Activated CD8-positive, alpha-beta memory T cell treated with anti-CD3 and anti-CD28 coated beads, Interleukin-2, amount 10 ng/mL, durations not matched to agents 7 days and 5 days (primary cell): ENCODE results near the gene NR3C2. TPM values are rescaled to one million over a fixed set of nuclear protein-coding genes. Genes with fewer than 3 reads are reported as not detected.

ENCODE experiments used
- ATAC-seq: fragments of 150-1000 bp; cut with Tn5 transposase; one replicate; pipeline ENCODE4 v1.10.0; 2021; ENCODE audit warnings: moderate library complexity
- CTCF ChIA-PET: fragments of 350-600 bp; sonication (Branson Sonifier 250); formaldehyde crosslinking; loops from one replicate; lab custom pipeline; 2021; ENCODE audit warnings: antibody characterized with exemption; lab: Charles Lee
- DNase-seq: peaks from one replicate; pipeline ENCODE4 v3.0.0-alpha.2; 2020
- H3K27ac Mint-ChIP-seq: one replicate; pipeline ENCODE4 v1.8.0; 2021; ENCODE audit warnings: mild to moderate bottlenecking, mixed read lengths
- H3K27me3 Mint-ChIP-seq: one replicate; pipeline ENCODE4 v1.8.0; 2021; ENCODE audit warnings: mixed read lengths
- H3K36me3 Mint-ChIP-seq: one replicate; pipeline ENCODE4 v1.8.0; 2021; ENCODE audit warnings: mild to moderate bottlenecking, mixed read lengths
- H3K4me1 Mint-ChIP-seq: one replicate; pipeline ENCODE4 v1.8.0; 2021; ENCODE audit warnings: mixed read lengths
- H3K4me3 Mint-ChIP-seq: one replicate; pipeline ENCODE4 v1.8.0; 2021; ENCODE audit warnings: mild to moderate bottlenecking, moderate library complexity, mixed read lengths
- H3K9me3 Mint-ChIP-seq: one replicate; pipeline ENCODE4 v1.8.0; 2022; ENCODE audit warnings: low read depth, mixed read lengths
- total RNA-seq, 2 experiments: library from RNA; stranded (reverse); gene quantifications; one replicate each; pipeline ENCODE4 v1.2.3, GENCODE V29; 2021

NR3C2 gene
- total RNA-seq, 2 experiments from 2014 or later = 2.2 to 9.0 TPM

DNA sequence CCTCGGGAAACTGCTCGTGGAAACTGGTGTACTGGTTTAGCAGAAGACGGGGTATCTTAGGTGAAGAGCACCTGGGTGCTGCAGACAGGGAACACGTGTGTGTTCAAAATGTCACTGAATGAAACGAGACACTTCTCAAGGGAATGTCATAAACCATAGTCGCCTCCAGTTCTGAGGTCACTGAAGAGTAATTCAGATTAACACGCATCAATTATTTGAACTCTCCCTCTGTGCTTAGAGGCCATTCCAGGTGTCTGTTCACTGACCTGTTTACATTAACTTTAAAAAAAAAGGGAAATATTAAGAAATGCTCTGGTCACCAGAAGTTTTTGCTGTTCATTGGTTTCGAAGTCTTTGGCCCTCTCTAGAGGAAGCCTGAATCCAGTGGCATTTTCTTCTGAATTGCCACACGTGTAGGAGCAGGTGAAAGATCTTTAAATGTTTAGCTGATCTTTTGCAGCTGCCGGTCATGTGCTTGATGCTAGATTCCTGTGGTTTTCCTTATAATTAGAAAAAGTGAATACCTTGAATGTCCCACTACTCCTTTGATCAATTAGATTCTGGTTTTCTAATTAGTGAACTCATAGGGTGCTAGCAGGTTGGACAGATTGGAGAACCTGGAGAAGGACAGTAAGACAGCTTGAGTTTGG lies 379.8 kb downstream of the NR3C2 start:
- Mint-ChIP-seq H3K36me3 (peaks cover 4% of the 10 kb centered on the region), H3K27ac (no peak overlapping the region), H3K9me3 (no peaks in the 10 kb centered on the region), H3K4me3 (no peak overlapping the region), H3K4me1 (peaks cover 40% of the 10 kb centered on the region), H3K27me3 (no peaks in the 10 kb centered on the region)
- DNase-seq (no peak), ATAC-seq (no peak)
- CTCF ChIA-PET = no interaction called here

- ATAC-seq (no peak), DNase-seq (no peak)
- CTCF ChIA-PET = no interaction called here
- H3K36me3 Mint-ChIP-seq = peaks cover 4% of the 10 kb centered on the region
- no peak overlapping the region for H3K27ac Mint-ChIP-seq
- H3K4me1 Mint-ChIP-seq = peaks cover 46% of the 10 kb centered on the region
- H3K9me3 Mint-ChIP-seq = no peaks in the 10 kb centered on the region
- no peak overlapping the region for H3K4me3 Mint-ChIP-seq
- H3K27me3 Mint-ChIP-seq = no peaks in the 10 kb centered on the region
These were observed 380.4 kb downstream of the NR3C2 start for GRCh38 chr4:148061795-148062194.

DNA sequence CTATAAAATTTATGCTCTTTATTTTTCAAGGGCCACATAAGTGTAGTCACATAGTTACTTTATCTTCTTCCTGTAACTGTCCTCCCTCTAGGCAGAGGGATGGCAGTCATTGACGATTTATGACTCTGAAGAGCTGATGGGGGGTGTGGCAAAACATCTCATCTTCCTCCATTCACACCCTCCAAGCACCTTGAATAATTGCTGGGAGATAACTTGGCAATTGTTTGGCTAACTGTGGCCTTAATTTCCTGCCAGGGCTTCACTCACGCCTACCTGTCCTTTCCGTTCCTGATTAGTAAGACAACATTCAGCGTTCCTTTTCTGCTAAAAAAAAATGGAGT lies 381.1 kb downstream of the NR3C2 start:
- ATAC-seq (peak; percentile 13), DNase-seq (no peak)
- Mint-ChIP-seq H3K9me3 (no peaks in the 10 kb centered on the region), H3K4me3 (peak overlapping the region; percentile 72), H3K4me1 (peaks cover 52% of the 10 kb centered on the region), H3K27me3 (no peaks in the 10 kb centered on the region), H3K27ac (peak overlapping the region; percentile 88), H3K36me3 (peaks cover 4% of the 10 kb centered on the region)
- CTCF ChIA-PET = no interaction called here

DNA sequence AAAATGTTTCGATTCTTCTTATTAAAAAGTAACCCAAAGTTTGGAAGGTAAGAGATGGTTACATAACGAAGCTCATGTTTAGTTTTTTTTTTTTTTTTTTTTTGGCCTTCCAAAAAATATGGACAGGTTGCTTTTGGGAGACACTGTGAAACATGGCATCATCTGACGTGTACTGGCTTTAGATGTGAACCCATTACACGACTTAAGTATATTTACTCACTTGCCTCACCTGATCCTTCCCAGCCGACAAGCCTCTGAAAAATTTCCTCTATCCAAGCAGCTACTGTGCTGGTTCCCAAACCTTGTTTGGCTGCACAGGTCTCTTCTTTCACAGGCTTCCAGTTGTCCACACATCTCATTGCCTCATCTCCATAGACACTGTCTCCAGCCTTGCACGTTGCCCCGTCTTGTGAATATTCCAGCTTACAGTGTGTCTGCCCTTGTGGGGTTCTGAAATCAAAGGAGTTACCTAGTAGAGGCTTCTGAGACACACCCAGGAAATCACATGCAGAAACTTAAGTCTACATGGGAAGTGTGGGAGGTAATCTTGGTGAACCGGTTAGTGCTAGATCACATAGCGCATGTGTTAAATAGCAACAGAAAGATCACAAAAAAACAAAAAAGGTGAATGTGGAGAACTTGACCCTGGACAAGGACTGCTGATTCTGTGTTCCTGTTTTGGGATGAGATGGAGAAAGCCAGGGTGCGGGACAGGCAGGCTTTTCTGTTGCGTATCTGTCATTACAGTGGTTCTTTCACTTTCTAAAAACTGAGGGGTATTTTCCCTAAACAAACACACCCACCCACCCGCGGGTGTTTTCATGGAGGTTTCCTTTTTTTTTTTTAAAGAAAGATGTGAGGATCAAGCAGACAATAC lies 381.7 kb downstream of the NR3C2 start:
- Mint-ChIP-seq H3K4me1 (peaks cover 58% of the 10 kb centered on the region), H3K27ac (peak overlapping the region; percentile 88), H3K27me3 (no peaks in the 10 kb centered on the region), H3K36me3 (peaks cover 4% of the 10 kb centered on the region), H3K9me3 (no peaks in the 10 kb centered on the region), H3K4me3 (peak overlapping the region; percentile 72)
- CTCF ChIA-PET = interaction anchor here (0.6 to 1.4 kb wide), 2 partner anchors 193 to 967 kb away, joined by 3 to 4 read pairs; no protein-coding TSS in a partner anchor
- ATAC-seq (peak; percentile 52), DNase-seq (no peak)

DNA sequence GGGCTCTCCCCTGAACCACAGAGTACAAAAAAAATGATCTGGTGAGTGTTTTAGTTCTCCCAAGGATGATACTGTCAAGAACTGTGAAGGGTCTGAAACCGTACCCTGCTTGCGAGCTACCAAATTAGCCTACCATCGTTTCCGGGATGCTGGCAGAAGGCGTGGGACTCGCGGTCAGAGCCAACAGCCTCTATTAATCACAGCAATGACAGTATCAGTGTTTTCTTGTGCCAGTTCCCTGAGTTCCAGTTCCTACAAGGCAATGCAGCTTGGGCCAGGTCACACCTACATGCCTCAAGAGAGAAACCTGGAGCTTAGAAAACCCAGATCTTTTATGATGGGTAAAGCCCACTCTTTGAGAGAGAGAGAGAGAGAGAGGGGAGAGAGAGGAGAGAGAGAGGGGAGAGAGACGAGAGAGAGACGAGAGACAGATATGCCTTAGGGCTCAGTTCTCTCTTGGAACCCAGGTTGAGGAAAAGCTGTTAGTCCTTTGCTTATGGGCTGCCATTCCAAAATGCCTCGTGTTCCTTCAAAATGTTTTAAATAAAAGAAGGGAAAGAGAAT lies 382.5 kb downstream of the NR3C2 start:
- CTCF ChIA-PET = interaction anchor here (0.6 to 1.4 kb wide), 2 partner anchors 193 to 968 kb away, joined by 3 to 4 read pairs; no protein-coding TSS in a partner anchor
- ATAC-seq = no peak
- Mint-ChIP-seq H3K36me3 (peaks cover 4% of the 10 kb centered on the region), H3K4me3 (peak overlapping the region; percentile 29), H3K4me1 (peaks cover 66% of the 10 kb centered on the region), H3K27ac (no peak overlapping the region), H3K9me3 (no peaks in the 10 kb centered on the region), H3K27me3 (no peaks in the 10 kb centered on the region)
- no peak for DNase-seq

- no peak for DNase-seq
- no peak overlapping the region for H3K4me3 Mint-ChIP-seq
- H3K4me1 Mint-ChIP-seq = peaks cover 80% of the 10 kb centered on the region
- peaks cover 4% of the 10 kb centered on the region for H3K36me3 Mint-ChIP-seq
- no peak for ATAC-seq
- no peaks in the 10 kb centered on the region for H3K27me3 Mint-ChIP-seq
- no peak overlapping the region for H3K27ac Mint-ChIP-seq
- CTCF ChIA-PET = no interaction called here
- no peaks in the 10 kb centered on the region for H3K9me3 Mint-ChIP-seq
These were observed 384.0 kb downstream of the NR3C2 start for GRCh38 chr4:148057984-148058859.

DNA sequence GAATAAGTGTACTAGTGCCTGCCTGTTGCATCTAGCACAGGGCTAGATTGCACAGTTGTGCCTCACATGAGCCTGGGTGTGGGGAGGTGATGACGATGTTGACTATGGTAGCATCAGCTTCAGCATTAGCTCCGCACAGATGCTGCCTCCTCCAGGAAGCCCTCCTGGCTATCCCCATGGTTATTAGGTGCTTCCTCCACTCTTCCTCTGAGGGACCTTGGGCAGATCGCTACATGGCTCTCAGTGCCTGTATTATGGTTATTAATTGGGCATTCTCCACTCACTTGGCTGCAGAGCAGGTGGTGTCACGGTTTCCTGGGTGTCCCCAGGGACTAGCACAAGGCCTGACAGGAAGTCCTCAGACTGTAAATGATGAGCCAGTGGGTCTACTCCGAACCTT lies 384.7 kb downstream of the NR3C2 start:
- no peak overlapping the region for H3K4me3 Mint-ChIP-seq
- H3K4me1 Mint-ChIP-seq = peaks cover 87% of the 10 kb centered on the region
- no peaks in the 10 kb centered on the region for H3K27me3 Mint-ChIP-seq
- ATAC-seq (no peak), DNase-seq (no peak)
- CTCF ChIA-PET = interaction anchor here (0.6 to 1.7 kb wide), 7 partner anchors 22 to 386 kb away, joined by 3 to 13 read pairs (median 4); partner anchors contain the start of gene NR3C2
- no peak overlapping the region for H3K27ac Mint-ChIP-seq
- H3K36me3 Mint-ChIP-seq = peaks cover 4% of the 10 kb centered on the region
- H3K9me3 Mint-ChIP-seq = no peaks in the 10 kb centered on the region

GRCh38 chr4:148056879-148057278 lies 385.3 kb downstream of the NR3C2 start:
- peaks cover 4% of the 10 kb centered on the region for H3K36me3 Mint-ChIP-seq
- no peak overlapping the region for H3K4me3 Mint-ChIP-seq
- DNase-seq (peak; percentile 92), ATAC-seq (peak; percentile 89)
- no peaks in the 10 kb centered on the region for H3K27me3 Mint-ChIP-seq
- no peaks in the 10 kb centered on the region for H3K9me3 Mint-ChIP-seq
- peaks cover 92% of the 10 kb centered on the region for H3K4me1 Mint-ChIP-seq
- CTCF ChIA-PET = interaction anchor here (0.6 to 1.7 kb wide), 11 partner anchors 12 to 386 kb away, joined by 3 to 13 read pairs (median 4); partner anchors contain the start of gene NR3C2
- peak overlapping the region; percentile 74 for H3K27ac Mint-ChIP-seq

GRCh38 chr4:148055844-148056243 lies 386.4 kb downstream of the NR3C2 start:
- ATAC-seq = no peak

DNA sequence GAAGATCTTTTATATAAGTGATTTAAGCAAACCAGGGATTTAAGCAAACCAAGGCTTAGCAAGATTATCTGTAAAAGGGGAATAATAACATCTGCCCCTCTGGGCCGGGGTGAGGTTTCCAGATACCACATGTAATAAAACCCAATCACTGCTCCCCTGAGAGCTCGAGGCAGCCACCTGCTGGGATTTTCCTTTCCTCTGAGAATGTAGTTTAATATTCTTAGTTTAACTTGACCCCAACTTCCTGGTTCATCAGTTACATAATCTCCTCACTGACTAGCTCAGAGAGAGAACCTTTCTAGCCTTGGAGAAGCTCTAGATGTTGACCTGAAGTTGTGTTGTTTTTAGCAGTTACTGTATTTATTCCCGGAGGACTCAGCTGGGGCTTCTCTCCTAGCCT lies 387.9 kb downstream of the NR3C2 start:
- DNase-seq = no peak
- no peaks in the 10 kb centered on the region for H3K27me3 Mint-ChIP-seq
- CTCF ChIA-PET = interaction anchor here (0.5 to 1.4 kb wide), 3 partner anchors 9 to 34 kb away, joined by 3 to 5 read pairs (median 3); no protein-coding TSS in a partner anchor
- no peak overlapping the region for H3K4me3 Mint-ChIP-seq
- no peaks in the 10 kb centered on the region for H3K9me3 Mint-ChIP-seq
- peaks cover 86% of the 10 kb centered on the region for H3K4me1 Mint-ChIP-seq
- ATAC-seq = no peak
- peak overlapping the region; percentile 54 for H3K27ac Mint-ChIP-seq
- peaks cover 5% of the 10 kb centered on the region for H3K36me3 Mint-ChIP-seq

More at GRCh38 chr4:148055844-148056243, 386.4 kb downstream of the NR3C2 start:
- no peak for DNase-seq
- Mint-ChIP-seq H3K36me3 (peaks cover 4% of the 10 kb centered on the region), H3K4me1 (peaks cover 94% of the 10 kb centered on the region), H3K4me3 (no peak overlapping the region), H3K27ac (peak overlapping the region; percentile 58), H3K9me3 (no peaks in the 10 kb centered on the region), H3K27me3 (no peaks in the 10 kb centered on the region)
- CTCF ChIA-PET = interaction anchor here (0.9 to 1.7 kb wide), 6 partner anchors 11 to 387 kb away, joined by 3 to 13 read pairs (median 4); partner anchors contain the start of gene NR3C2

- H3K27ac Mint-ChIP-seq = peak overlapping the region; percentile 54
These were observed 388.8 kb downstream of the NR3C2 start for GRCh38 chr4:148053298-148054003.

GRCh38 chr4:148052448-148052847 lies 389.8 kb downstream of the NR3C2 start:
- Mint-ChIP-seq H3K4me1 (peaks cover 68% of the 10 kb centered on the region), H3K4me3 (no peak overlapping the region), H3K27ac (peak overlapping the region; percentile 86), H3K27me3 (no peaks in the 10 kb centered on the region), H3K9me3 (no peaks in the 10 kb centered on the region), H3K36me3 (peaks cover 6% of the 10 kb centered on the region)
- ATAC-seq (peak; percentile 77), DNase-seq (peak; percentile 75)
- CTCF ChIA-PET = interaction anchor here (0.7 to 1.3 kb wide), 6 partner anchors 9 to 165 kb away, joined by 3 to 6 read pairs (median 4); no protein-coding TSS in a partner anchor

More at GRCh38 chr4:148053298-148054003, 388.8 kb downstream of the NR3C2 start:
- no peaks in the 10 kb centered on the region for H3K9me3 Mint-ChIP-seq
- no peaks in the 10 kb centered on the region for H3K27me3 Mint-ChIP-seq
- DNase-seq (no peak), ATAC-seq (no peak)
- H3K4me3 Mint-ChIP-seq = no peak overlapping the region
- H3K4me1 Mint-ChIP-seq = peaks cover 78% of the 10 kb centered on the region
- H3K36me3 Mint-ChIP-seq = peaks cover 6% of the 10 kb centered on the region
- CTCF ChIA-PET = interaction anchor here (1.4 kb wide), 1 partner anchor 8 kb away, joined by 5 read pairs; no protein-coding TSS in a partner anchor
